ENCODE data around the gene CPSF2. TPM values are rescaled to one million over a fixed set of nuclear protein-coding genes. Genes with fewer than 3 reads are reported as not detected.
"Not testable (repeated sequence)": the region's sequence is repeated elsewhere in the genome, so short reads cannot be mapped to it uniquely, and the experiment has no call there.

The CPSF2 gene
- total and polyA plus RNA-seq, 2 donors (not counting 1 experiment from before 2014, with no cell fraction given): 41.8 to 46.9 TPM

- H3K79me2 ChIP-seq (ENCODE audit: control insufficient read depth, insufficient read depth, low read length): no peaks in the 10 kb centered on the region
- TF ChIP-seq, protein P1, sequence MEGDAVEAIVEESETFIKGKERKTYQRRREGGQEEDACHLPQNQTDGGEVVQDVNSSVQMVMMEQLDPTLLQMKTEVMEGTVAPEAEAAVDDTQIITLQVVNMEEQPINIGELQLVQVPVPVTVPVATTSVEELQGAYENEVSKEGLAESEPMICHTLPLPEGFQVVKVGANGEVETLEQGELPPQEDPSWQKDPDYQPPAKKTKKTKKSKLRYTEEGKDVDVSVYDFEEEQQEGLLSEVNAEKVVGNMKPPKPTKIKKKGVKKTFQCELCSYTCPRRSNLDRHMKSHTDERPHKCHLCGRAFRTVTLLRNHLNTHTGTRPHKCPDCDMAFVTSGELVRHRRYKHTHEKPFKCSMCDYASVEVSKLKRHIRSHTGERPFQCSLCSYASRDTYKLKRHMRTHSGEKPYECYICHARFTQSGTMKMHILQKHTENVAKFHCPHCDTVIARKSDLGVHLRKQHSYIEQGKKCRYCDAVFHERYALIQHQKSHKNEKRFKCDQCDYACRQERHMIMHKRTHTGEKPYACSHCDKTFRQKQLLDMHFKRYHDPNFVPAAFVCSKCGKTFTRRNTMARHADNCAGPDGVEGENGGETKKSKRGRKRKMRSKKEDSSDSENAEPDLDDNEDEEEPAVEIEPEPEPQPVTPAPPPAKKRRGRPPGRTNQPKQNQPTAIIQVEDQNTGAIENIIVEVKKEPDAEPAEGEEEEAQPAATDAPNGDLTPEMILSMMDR (conservative IDR thresholded peaks at IDR 0.05 in 1 of 2, IDR thresholded peaks at IDR 0.05 in 1 of 2; ENCODE audit: low read depth in 1 of 2, low read length in 2 of 2): no peak
- no peak for TF ChIP-seq EZH2 (IDR thresholded peaks at IDR 0.05; ENCODE audit: low read length, missing control alignments)
- no peak overlapping the region for H3K27ac ChIP-seq (ENCODE audit: insufficient read depth, low read length)
Observed at GRCh38 chr14:92207012-92207927, 85.5 kb downstream of the CPSF2 start.

GRCh38 chr14:92207928-92208265, 86.1 kb downstream of the CPSF2 start:
- no peaks in the 10 kb centered on the region for H3K36me3 ChIP-seq (ENCODE audit: control insufficient read depth, insufficient read depth, low read length)

More at GRCh38 chr14:92207012-92207927, 85.5 kb downstream of the CPSF2 start:
- Histone ChIP-seq H3K27me3 (ENCODE audit: control insufficient read depth, insufficient read depth, low read length) (no peaks in the 10 kb centered on the region), H3K4me1 (ENCODE audit: control insufficient read depth, extremely low read depth, insufficient read depth, low read length) (no peaks in the 10 kb centered on the region), H3K9me3 (ENCODE audit: control insufficient read depth, insufficient read depth, low read depth, low read length) (no peaks in the 10 kb centered on the region), H3K4me2 (ENCODE audit: extremely low read depth, insufficient read depth, low read length) (no peak overlapping the region), H2AFZ (ENCODE audit: low read length) (no peak overlapping the region), H3K36me3 (ENCODE audit: control insufficient read depth, insufficient read depth, low read length) (no peaks in the 10 kb centered on the region), H3K9ac (ENCODE audit: insufficient read depth, low read length) (no peak overlapping the region), H3K4me3 (replicated peaks in 1 of 4; ENCODE audit: control extremely low read depth in 1 of 4, insufficient read depth in 1 of 4, low read depth in 3 of 4, low read length in 4 of 4) (no peak overlapping the region), H4K20me1 (ENCODE audit: control insufficient read depth, extremely low read depth, insufficient read depth, low read length) (no peaks in the 10 kb centered on the region)
- DNase-seq (ENCODE audit: low read depth in 2 of 2): no peak

DNA sequence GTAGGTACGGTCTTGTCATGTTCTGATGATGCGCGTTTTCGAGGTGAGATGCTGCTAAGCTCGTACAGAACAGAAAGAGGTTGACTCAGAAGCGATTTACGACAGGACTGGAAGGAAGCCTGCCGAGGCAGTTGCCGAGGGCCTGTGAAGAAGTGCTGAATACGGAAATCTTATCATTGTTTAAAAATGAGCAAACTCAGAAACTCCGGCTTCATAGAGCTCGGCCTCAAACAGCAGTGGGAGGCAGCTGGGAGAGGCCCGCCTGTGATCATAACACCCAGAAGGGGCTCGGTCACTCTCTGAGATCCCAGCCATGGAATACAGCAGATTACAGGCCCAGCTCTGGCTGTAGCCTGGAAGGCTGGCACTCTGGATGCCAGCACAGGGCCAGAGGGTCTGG, 87.4 kb downstream of the CPSF2 start:
- TF ChIP-seq, protein P1 (conservative IDR thresholded peaks at IDR 0.05 in 1 of 2, IDR thresholded peaks at IDR 0.05 in 1 of 2; ENCODE audit: low read depth in 1 of 2, low read length in 2 of 2): no peak
- TF ChIP-seq EZH2 (IDR thresholded peaks at IDR 0.05; ENCODE audit: low read length, missing control alignments): no peak
- Histone ChIP-seq H3K4me3 (replicated peaks in 1 of 4; ENCODE audit: control extremely low read depth in 1 of 4, insufficient read depth in 1 of 4, low read depth in 3 of 4, low read length in 4 of 4) (no peak overlapping the region), H3K79me2 (ENCODE audit: control insufficient read depth, insufficient read depth, low read length) (no peaks in the 10 kb centered on the region), H3K4me2 (ENCODE audit: extremely low read depth, insufficient read depth, low read length) (no peak overlapping the region), H3K9ac (ENCODE audit: insufficient read depth, low read length) (no peak overlapping the region), H3K4me1 (ENCODE audit: control insufficient read depth, extremely low read depth, insufficient read depth, low read length) (no peaks in the 10 kb centered on the region), H3K27ac (ENCODE audit: insufficient read depth, low read length) (no peak overlapping the region), H3K27me3 (ENCODE audit: control insufficient read depth, insufficient read depth, low read length) (no peaks in the 10 kb centered on the region), H3K9me3 (ENCODE audit: control insufficient read depth, insufficient read depth, low read depth, low read length) (no peaks in the 10 kb centered on the region), H2AFZ (ENCODE audit: low read length) (no peak overlapping the region), H4K20me1 (ENCODE audit: control insufficient read depth, extremely low read depth, insufficient read depth, low read length) (no peaks in the 10 kb centered on the region), H3K36me3 (ENCODE audit: control insufficient read depth, insufficient read depth, low read length) (no peaks in the 10 kb centered on the region)
- DNase-seq (ENCODE audit: low read depth in 2 of 2): no peak

More at GRCh38 chr14:92207928-92208265, 86.1 kb downstream of the CPSF2 start:
- DNase-seq (ENCODE audit: low read depth in 2 of 2): no peak
- H3K4me2 ChIP-seq (ENCODE audit: extremely low read depth, insufficient read depth, low read length): no peak overlapping the region
- H4K20me1 ChIP-seq (ENCODE audit: control insufficient read depth, extremely low read depth, insufficient read depth, low read length): no peaks in the 10 kb centered on the region
- H3K4me1 ChIP-seq (ENCODE audit: control insufficient read depth, extremely low read depth, insufficient read depth, low read length): no peaks in the 10 kb centered on the region
- no peak overlapping the region for H2AFZ ChIP-seq (ENCODE audit: low read length)
- no peak overlapping the region for H3K27ac ChIP-seq (ENCODE audit: insufficient read depth, low read length)
- H3K27me3 ChIP-seq (ENCODE audit: control insufficient read depth, insufficient read depth, low read length): no peaks in the 10 kb centered on the region
- H3K79me2 ChIP-seq (ENCODE audit: control insufficient read depth, insufficient read depth, low read length): no peaks in the 10 kb centered on the region
- no peaks in the 10 kb centered on the region for H3K9me3 ChIP-seq (ENCODE audit: control insufficient read depth, insufficient read depth, low read depth, low read length)
- TF ChIP-seq, protein P1 (conservative IDR thresholded peaks at IDR 0.05 in 1 of 2, IDR thresholded peaks at IDR 0.05 in 1 of 2; ENCODE audit: low read depth in 1 of 2, low read length in 2 of 2): no peak
- H3K4me3 ChIP-seq (replicated peaks in 1 of 4; ENCODE audit: control extremely low read depth in 1 of 4, insufficient read depth in 1 of 4, low read depth in 3 of 4, low read length in 4 of 4): no peak overlapping the region
- H3K9ac ChIP-seq (ENCODE audit: insufficient read depth, low read length): no peak overlapping the region

DNA sequence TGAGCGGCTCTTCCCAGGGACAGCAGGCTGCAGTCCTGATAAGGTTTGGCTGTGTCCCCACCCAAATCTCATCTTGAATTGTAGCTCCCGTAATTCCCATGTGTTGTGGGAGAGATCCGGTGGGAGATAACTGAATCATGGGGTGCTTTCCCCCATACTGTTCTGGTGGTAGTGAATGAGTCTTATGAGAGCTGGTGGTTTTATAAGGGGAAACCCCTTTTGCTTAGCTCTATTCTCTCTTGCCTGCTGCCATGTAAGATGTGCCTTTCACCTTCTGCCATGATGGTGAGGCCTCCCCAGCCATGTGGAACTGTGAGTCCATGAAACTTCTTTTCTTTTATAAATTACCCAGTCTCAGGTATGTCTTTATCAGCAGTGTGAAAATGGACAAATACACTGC, 91.4 kb downstream of the CPSF2 start:
- not testable (repeated sequence) for H3K4me3 ChIP-seq (replicated peaks in 1 of 4; ENCODE audit: control extremely low read depth in 1 of 4, insufficient read depth in 1 of 4, low read depth in 3 of 4, low read length in 4 of 4); H2AFZ ChIP-seq (ENCODE audit: low read length); H3K9ac ChIP-seq (ENCODE audit: insufficient read depth, low read length); H3K9me3 ChIP-seq (ENCODE audit: control insufficient read depth, insufficient read depth, low read depth, low read length); H3K27me3 ChIP-seq (ENCODE audit: control insufficient read depth, insufficient read depth, low read length); H3K4me1 ChIP-seq (ENCODE audit: control insufficient read depth, extremely low read depth, insufficient read depth, low read length); H3K4me2 ChIP-seq (ENCODE audit: extremely low read depth, insufficient read depth, low read length); H4K20me1 ChIP-seq (ENCODE audit: control insufficient read depth, extremely low read depth, insufficient read depth, low read length); H3K79me2 ChIP-seq (ENCODE audit: control insufficient read depth, insufficient read depth, low read length); DNase-seq (ENCODE audit: low read depth in 2 of 2); H3K27ac ChIP-seq (ENCODE audit: insufficient read depth, low read length); H3K36me3 ChIP-seq (ENCODE audit: control insufficient read depth, insufficient read depth, low read length)

All from fibroblast of lung (primary cell).